ENCODE results near the gene ATP5F1D. TPM values are rescaled to one million over a fixed set of nuclear protein-coding genes. Genes with fewer than 3 reads are reported as not detected.

Gene ATP5F1D
- total RNA-seq, 1 experiment from 2014 or later, result 157 TPM

DNA sequence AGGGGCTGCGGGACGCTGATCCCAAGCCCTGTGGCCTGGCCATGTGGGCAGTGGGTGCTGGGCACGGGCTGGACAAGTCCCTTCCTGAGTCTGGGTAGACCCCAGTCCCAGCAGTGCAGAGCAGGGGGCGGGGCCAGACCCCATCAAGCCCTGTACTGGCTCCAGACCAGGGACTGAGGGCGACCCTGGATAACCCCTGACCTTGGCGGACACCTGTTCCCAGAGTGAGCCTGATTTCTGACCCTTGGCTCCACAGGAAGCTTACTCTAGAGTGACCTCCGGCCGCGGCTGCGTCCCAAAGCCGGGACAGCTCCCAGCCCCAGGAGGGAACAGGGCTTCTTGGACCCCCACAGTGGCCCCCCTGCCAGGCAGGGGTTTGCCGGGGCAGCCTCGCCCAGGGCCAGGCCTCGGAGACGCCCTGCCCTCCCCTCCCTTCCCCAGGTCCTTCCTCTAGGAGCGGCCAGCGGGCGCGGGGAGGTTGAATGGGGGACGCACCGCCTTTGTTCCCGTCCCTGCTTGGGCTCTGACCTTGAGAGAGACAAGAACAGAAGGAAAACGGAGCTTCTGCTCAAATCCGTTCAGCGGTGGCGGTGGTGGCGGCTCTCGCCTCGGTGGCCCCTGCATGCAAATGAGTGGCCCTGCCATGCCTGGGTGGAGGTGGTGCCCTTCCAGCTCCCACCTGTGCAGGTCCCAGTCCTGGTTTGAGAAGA lies 41.8 kb downstream of the ATP5F1D start:
- Histone ChIP-seq H3K9me2 (ENCODE audit: insufficient read depth) (no peaks in the 10 kb centered on the region), H3F3A (ENCODE audit: insufficient read depth, low read depth) (peaks cover 14% of the 10 kb centered on the region; the same call in 1 of the 2 replicates), H3K4me3 (no peak overlapping the region), H3K79me2 (ENCODE audit: low read depth) (no peaks in the 10 kb centered on the region), H3K4me2 (no peak overlapping the region), H3K36me3 (ENCODE audit: low read depth) (no peaks in the 10 kb centered on the region), H3K9me3 (ENCODE audit: insufficient read depth, low read depth) (no peaks in the 10 kb centered on the region), H4K20me1 (ENCODE audit: insufficient read depth) (peaks cover 5% of the 10 kb centered on the region), H2AFZ (no peak overlapping the region), H3K27ac (no peak overlapping the region), H3K27me3 (ENCODE audit: insufficient read depth, low read depth) (0 out of 2 replicates have a peak, but pooled peaks cover 19% of the 10 kb centered on the region), H3K4me1 (replicated peaks; ENCODE audit: insufficient read depth) (no peaks in the 10 kb centered on the region)
- TF ChIP-seq, protein P1, sequence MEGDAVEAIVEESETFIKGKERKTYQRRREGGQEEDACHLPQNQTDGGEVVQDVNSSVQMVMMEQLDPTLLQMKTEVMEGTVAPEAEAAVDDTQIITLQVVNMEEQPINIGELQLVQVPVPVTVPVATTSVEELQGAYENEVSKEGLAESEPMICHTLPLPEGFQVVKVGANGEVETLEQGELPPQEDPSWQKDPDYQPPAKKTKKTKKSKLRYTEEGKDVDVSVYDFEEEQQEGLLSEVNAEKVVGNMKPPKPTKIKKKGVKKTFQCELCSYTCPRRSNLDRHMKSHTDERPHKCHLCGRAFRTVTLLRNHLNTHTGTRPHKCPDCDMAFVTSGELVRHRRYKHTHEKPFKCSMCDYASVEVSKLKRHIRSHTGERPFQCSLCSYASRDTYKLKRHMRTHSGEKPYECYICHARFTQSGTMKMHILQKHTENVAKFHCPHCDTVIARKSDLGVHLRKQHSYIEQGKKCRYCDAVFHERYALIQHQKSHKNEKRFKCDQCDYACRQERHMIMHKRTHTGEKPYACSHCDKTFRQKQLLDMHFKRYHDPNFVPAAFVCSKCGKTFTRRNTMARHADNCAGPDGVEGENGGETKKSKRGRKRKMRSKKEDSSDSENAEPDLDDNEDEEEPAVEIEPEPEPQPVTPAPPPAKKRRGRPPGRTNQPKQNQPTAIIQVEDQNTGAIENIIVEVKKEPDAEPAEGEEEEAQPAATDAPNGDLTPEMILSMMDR (conservative IDR thresholded peaks at IDR 0.05), result no peak
- no peak for TF ChIP-seq EZH2 (IDR thresholded peaks at IDR 0.05; ENCODE audit: low read depth)
- ChIA-PET CTCF (no interaction called here), POLR2A (ENCODE audit: unreplicated experiment) (no interaction called here)
- intact Hi-C loops (cut with micrococcal nuclease; ENCODE audit: unreplicated experiment), result no loop called here
- BruUV-seq (replicated peaks), result no TSS peak
- no peak for DNase-seq

DNA sequence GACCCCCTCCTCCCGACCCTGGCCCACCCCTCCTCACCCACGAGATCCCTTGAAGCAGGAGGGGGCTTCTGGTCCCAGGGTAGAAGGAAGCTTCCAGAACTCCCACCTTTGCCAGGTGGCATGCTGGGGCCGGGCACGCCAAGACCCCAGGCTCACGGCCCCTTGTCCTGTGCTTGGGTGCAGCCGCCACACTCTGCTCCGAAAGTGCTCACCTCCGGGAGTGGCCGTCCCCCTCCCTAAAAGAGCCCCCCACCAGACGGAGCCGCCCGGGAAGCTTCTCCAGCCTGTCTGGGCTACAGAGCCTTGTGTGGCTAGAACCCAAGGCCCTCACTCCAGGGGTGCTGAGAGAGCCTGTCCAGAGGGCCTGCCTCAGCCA lies 42.4 kb downstream of the ATP5F1D start:
- intact Hi-C loops (cut with micrococcal nuclease; ENCODE audit: unreplicated experiment), result no loop called here
- Histone ChIP-seq H2AFZ (no peak overlapping the region), H4K20me1 (ENCODE audit: insufficient read depth) (peaks cover 5% of the 10 kb centered on the region), H3K27me3 (ENCODE audit: insufficient read depth, low read depth) (0 out of 2 replicates have a peak, but pooled peaks cover 19% of the 10 kb centered on the region), H3K4me1 (replicated peaks; ENCODE audit: insufficient read depth) (no peaks in the 10 kb centered on the region), H3K36me3 (ENCODE audit: low read depth) (no peaks in the 10 kb centered on the region), H3F3A (ENCODE audit: insufficient read depth, low read depth) (peaks cover 14% of the 10 kb centered on the region; the same call in 1 of the 2 replicates), H3K9me2 (ENCODE audit: insufficient read depth) (no peaks in the 10 kb centered on the region), H3K27ac (no peak overlapping the region), H3K4me2 (no peak overlapping the region), H3K4me3 (no peak overlapping the region), H3K79me2 (ENCODE audit: low read depth) (no peaks in the 10 kb centered on the region), H3K9me3 (ENCODE audit: insufficient read depth, low read depth) (no peaks in the 10 kb centered on the region)
- DNase-seq, result no peak
- TF ChIP-seq, protein P1 (conservative IDR thresholded peaks at IDR 0.05), result no peak
- TF ChIP-seq EZH2 (IDR thresholded peaks at IDR 0.05; ENCODE audit: low read depth), result no peak
- POLR2A ChIA-PET (ENCODE audit: unreplicated experiment), result no interaction called here
- BruUV-seq (replicated peaks), result no TSS peak
- CTCF ChIA-PET, result no interaction called here

DNA sequence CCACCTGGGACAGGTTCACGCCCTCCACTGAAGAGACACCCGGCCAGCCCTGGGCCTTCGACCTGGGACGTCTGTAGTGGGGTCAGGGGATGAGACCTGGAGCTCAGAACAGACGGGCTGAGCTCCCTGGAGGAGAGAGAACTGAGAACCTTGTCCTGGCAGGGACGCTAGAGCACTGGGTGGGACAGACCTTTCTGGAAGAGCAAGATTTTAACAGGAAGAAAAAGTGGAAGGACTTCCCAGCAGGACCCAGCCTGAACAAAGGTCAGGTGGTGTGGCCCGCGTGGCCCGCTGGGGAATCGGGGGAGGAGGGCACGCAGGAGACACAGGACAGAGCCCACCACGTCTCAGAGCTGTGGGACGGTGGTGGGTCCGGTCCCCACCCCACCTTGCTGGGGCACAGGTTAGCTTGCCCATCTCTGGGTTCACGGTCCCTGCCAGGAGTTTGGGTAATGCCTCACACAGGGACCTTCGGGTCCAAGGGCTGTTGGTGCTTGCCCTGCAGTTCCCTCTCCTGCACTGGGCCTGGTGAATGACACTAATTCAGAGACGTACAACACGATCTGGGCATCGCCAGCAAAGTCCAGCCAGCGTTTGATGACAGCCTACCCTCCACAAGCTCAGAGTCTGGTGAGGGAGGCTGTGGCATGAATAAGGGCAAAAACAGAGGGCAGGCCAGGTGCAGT lies 42.9 kb downstream of the ATP5F1D start:
- Histone ChIP-seq H4K20me1 (ENCODE audit: insufficient read depth) (peaks cover 5% of the 10 kb centered on the region), H3K36me3 (ENCODE audit: low read depth) (no peaks in the 10 kb centered on the region), H3K4me2 (no peak overlapping the region), H3F3A (ENCODE audit: insufficient read depth, low read depth) (peaks cover 14% of the 10 kb centered on the region; the same call in 1 of the 2 replicates), H2AFZ (no peak overlapping the region), H3K79me2 (ENCODE audit: low read depth) (no peaks in the 10 kb centered on the region), H3K9me2 (ENCODE audit: insufficient read depth) (no peaks in the 10 kb centered on the region), H3K4me1 (replicated peaks; ENCODE audit: insufficient read depth) (no peaks in the 10 kb centered on the region), H3K27ac (no peak overlapping the region), H3K27me3 (ENCODE audit: insufficient read depth, low read depth) (0 out of 2 replicates have a peak, but pooled peaks cover 19% of the 10 kb centered on the region), H3K4me3 (no peak overlapping the region), H3K9me3 (ENCODE audit: insufficient read depth, low read depth) (no peaks in the 10 kb centered on the region)
- DNase-seq, result no peak
- BruUV-seq (replicated peaks), result no TSS peak
- CTCF ChIA-PET, result no interaction called here
- POLR2A ChIA-PET (ENCODE audit: unreplicated experiment), result no interaction called here
- TF ChIP-seq EZH2 (IDR thresholded peaks at IDR 0.05; ENCODE audit: low read depth), result no peak
- TF ChIP-seq, protein P1 (conservative IDR thresholded peaks at IDR 0.05), result no peak
- intact Hi-C loops (cut with micrococcal nuclease; ENCODE audit: unreplicated experiment), result no loop called here
